H9 (cell line): ENCODE measurements around the gene APOBEC3H. TPM values are rescaled to one million over a fixed set of nuclear protein-coding genes. Genes with fewer than 3 reads are reported as not detected.

Source experiments
- DNase-seq: peaks from one replicate; pipeline ENCODE4 v3.0.0-alpha.2; 2017
- H2AFZ ChIP-seq: one replicate; pipeline ENCODE4 v1.6.1; 2013; ENCODE audit warnings: mild to moderate bottlenecking, low read length, control low read depth, moderate library complexity
- H2AK5ac ChIP-seq: 2 replicates; pipeline ENCODE4 v1.6.1; 2013; ENCODE audit warnings: low read length, control low read depth, mixed read lengths; ENCODE audit not compliant: insufficient read length
- H2BK120ac ChIP-seq: one replicate; pipeline ENCODE4 v1.6.1; 2013; ENCODE audit warnings: low read depth, mild to moderate bottlenecking, low read length, control low read depth, inconsistent platforms; ENCODE audit not compliant: poor library complexity, severe bottlenecking
- H2BK12ac ChIP-seq: 2 replicates; pipeline ENCODE4 v1.6.1; 2013; ENCODE audit warnings: low read length, control low read depth, mixed read lengths, low read depth; ENCODE audit not compliant: insufficient read length
- H2BK15ac ChIP-seq: 2 replicates; pipeline ENCODE4 v1.6.1; 2013; ENCODE audit warnings: low read depth, low read length, control low read depth
- H2BK20ac ChIP-seq: one replicate; pipeline ENCODE4 v1.6.1; 2013; ENCODE audit warnings: low read depth, mild to moderate bottlenecking, low read length, control low read depth, inconsistent platforms; ENCODE audit not compliant: poor library complexity, severe bottlenecking
- H2BK5ac ChIP-seq: 2 replicates; pipeline ENCODE4 v1.6.1; 2013; ENCODE audit warnings: low read length, control low read depth, mixed read lengths; ENCODE audit not compliant: insufficient read length
- H3K14ac ChIP-seq: 2 replicates; pipeline ENCODE4 v1.6.1; 2013; ENCODE audit warnings: low read length, control low read depth; ENCODE audit not compliant: insufficient read depth
- H3K18ac ChIP-seq: 2 replicates; pipeline ENCODE4 v1.6.1; 2013; ENCODE audit warnings: low read depth, mild to moderate bottlenecking, mixed read lengths, low read length, control low read depth; ENCODE audit not compliant: insufficient read length
- H3K23ac ChIP-seq: 2 replicates; pipeline ENCODE4 v1.6.1; 2013; ENCODE audit warnings: low read length, control low read depth, mixed read lengths, low read depth; ENCODE audit not compliant: insufficient read length
- H3K23me2 ChIP-seq: 2 replicates; pipeline ENCODE4 v1.6.1; 2013; ENCODE audit warnings: low read depth, mild to moderate bottlenecking, mixed read lengths, low read length, control low read depth; ENCODE audit not compliant: insufficient read length, poor library complexity, severe bottlenecking
- H3K27ac ChIP-seq: 2 replicates; pipeline ENCODE4 v1.5.1; 2013; ENCODE audit warnings: low read length, control low read depth, mixed read lengths, low read depth; ENCODE audit not compliant: insufficient read length
- H3K27me3 ChIP-seq: 2 replicates; pipeline ENCODE4 v1.6.1; 2013; ENCODE audit warnings: low read length, control low read depth, inconsistent platforms; ENCODE audit not compliant: insufficient read depth
- H3K4ac ChIP-seq: 2 replicates; pipeline ENCODE4 v1.6.1; 2013; ENCODE audit warnings: low read depth, mild to moderate bottlenecking, control low read depth, inconsistent platforms, low read length, moderate library complexity
- H3K4me1 ChIP-seq: 2 replicates; pipeline ENCODE4 v1.6.1; 2013; ENCODE audit warnings: low read length, control low read depth, inconsistent platforms; ENCODE audit not compliant: insufficient read depth
- H3K4me2 ChIP-seq: 2 replicates; pipeline ENCODE4 v1.6.1; 2013; ENCODE audit warnings: low read length, control low read depth, mixed read lengths; ENCODE audit not compliant: insufficient read length, insufficient read depth
- H3K56ac ChIP-seq: 2 replicates; pipeline ENCODE4 v1.6.1; 2013; ENCODE audit warnings: low read depth, mild to moderate bottlenecking, mixed read lengths, low read length, control low read depth; ENCODE audit not compliant: insufficient read length
- H3K79me1 ChIP-seq: 2 replicates; pipeline ENCODE4 v1.6.1; 2013; ENCODE audit warnings: low read depth, mild to moderate bottlenecking, moderate library complexity, low read length, control low read depth, inconsistent platforms; ENCODE audit not compliant: insufficient read depth, poor library complexity, severe bottlenecking
- H3K79me2 ChIP-seq: 2 replicates; pipeline ENCODE4 v1.6.1; 2013; ENCODE audit warnings: low read length, control low read depth, inconsistent platforms; ENCODE audit not compliant: insufficient read depth
- H3K9ac ChIP-seq: 2 replicates; pipeline ENCODE4 v1.6.1; 2013; ENCODE audit warnings: low read length, control low read depth, mixed read lengths; ENCODE audit not compliant: insufficient read length; ENCODE audit errors: extremely low read depth
- H3K9me3 ChIP-seq: one replicate; pipeline ENCODE4 v1.6.1; 2013; ENCODE audit warnings: low read depth, low read length, inconsistent platforms; ENCODE audit not compliant: control insufficient read depth
- H3T11ph ChIP-seq: one replicate; pipeline ENCODE4 v1.6.1; 2013; ENCODE audit warnings: mild to moderate bottlenecking, low read length, control low read depth, inconsistent platforms
- H4K20me1 ChIP-seq: one replicate; pipeline ENCODE4 v1.6.1; 2013; ENCODE audit not compliant: control insufficient read depth, insufficient read length, insufficient read depth
- H4K5ac ChIP-seq: 2 replicates; pipeline ENCODE4 v1.6.1; 2013; ENCODE audit warnings: low read depth, mild to moderate bottlenecking, mixed read lengths, low read length, control low read depth; ENCODE audit not compliant: insufficient read length
- H4K8ac ChIP-seq: replicated peaks from 2 replicates; pipeline ENCODE4 v1.6.1; 2013; ENCODE audit warnings: low read length, control low read depth, mixed read lengths, low read depth; ENCODE audit not compliant: insufficient read length
- H4K91ac ChIP-seq: 2 replicates; pipeline ENCODE4 v1.6.1; 2013; ENCODE audit warnings: low read depth, mild to moderate bottlenecking, moderate library complexity, mixed read lengths, low read length, control low read depth; ENCODE audit not compliant: insufficient read length
- H3K27ac Mint-ChIP-seq, 3 experiments: 2 replicates in 2 of 3; 3 replicates in 1 of 3; pipeline ENCODE4 v1.8.0; 2020 to 2021; ENCODE audit warnings: mixed read lengths in 3 of 3, mild to moderate bottlenecking in 1 of 3, moderate library complexity in 1 of 3
- H3K27me3 Mint-ChIP-seq: 2 replicates; pipeline ENCODE4 v1.8.0; 2021; ENCODE audit warnings: low read depth, mild to moderate bottlenecking, moderate library complexity, mixed read lengths
- H3K36me3 Mint-ChIP-seq, 3 experiments: 2 replicates in 2 of 3; 3 replicates in 1 of 3; pipeline ENCODE4 v1.8.0; 2020 to 2021; ENCODE audit warnings: low read depth in 3 of 3, mixed read lengths in 3 of 3; ENCODE audit not compliant: insufficient read depth in 1 of 3
- H3K4me1 Mint-ChIP-seq, 2 experiments: 2 replicates each; pipeline ENCODE4 v1.8.0; 2020; ENCODE audit warnings: mixed read lengths in 2 of 2
- H3K4me3 Mint-ChIP-seq, 2 experiments: 2 replicates in 1 of 2; 3 replicates in 1 of 2; pipeline ENCODE4 v1.8.0; 2020 to 2021; ENCODE audit warnings: mild to moderate bottlenecking in 2 of 2, mixed read lengths in 2 of 2, moderate library complexity in 1 of 2
- H3K9me3 Mint-ChIP-seq, 2 experiments: 2 replicates in 1 of 2; 3 replicates in 1 of 2; pipeline ENCODE4 v1.8.0; 2020; ENCODE audit warnings: mild to moderate bottlenecking in 2 of 2, mixed read lengths in 2 of 2, moderate library complexity in 1 of 2
- WGBS: extraction: QIAGEN DNeasy Blood & Tissue Kit; methylation state at CpG from one replicate; pipeline ENCODE4 v1.1.7; 2013; ENCODE audit warnings: missing lambda C conversion rate, low lambda C conversion rate, mixed read lengths; ENCODE audit not compliant: insufficient read length; ENCODE audit errors: extremely low coverage; 5-methylcytosine and 5-hydroxymethylcytosine counted together
- total RNA-seq: library from RNA; stranded (reverse); gene quantifications from 2 replicates; pipeline ENCODE4 v1.2.1, GENCODE V29; 2021
- TF ChIP-seq, protein P1 (sequence below): fragments of 200-600 bp; sonication (generic); conservative IDR thresholded peaks from 3 replicates; pipeline ENCODE4 v1.8.0; 2021; ENCODE audit warnings: antibody characterized with exemption, mild to moderate bottlenecking

Gene APOBEC3H
- total RNA-seq, 1 experiment from 2014 or later: 0.48 TPM

DNA sequence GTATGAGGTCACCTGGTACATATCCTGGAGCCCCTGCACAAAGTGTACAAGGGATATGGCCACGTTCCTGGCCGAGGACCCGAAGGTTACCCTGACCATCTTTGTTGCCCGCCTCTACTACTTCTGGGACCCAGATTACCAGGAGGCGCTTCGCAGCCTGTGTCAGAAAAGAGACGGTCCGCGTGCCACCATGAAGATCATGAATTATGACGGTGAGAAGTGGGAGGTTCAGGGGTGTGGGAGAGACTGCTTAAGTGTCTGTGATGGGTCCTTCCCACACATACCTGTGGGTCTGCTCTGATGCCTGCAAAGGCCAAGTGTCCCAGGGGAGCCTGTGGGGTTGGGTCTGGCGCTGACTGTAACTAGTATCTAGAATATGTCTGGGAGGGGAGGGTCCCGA is 16.0 kb upstream of the APOBEC3H start:
- H4K5ac ChIP-seq: no peak overlapping the region
- no CpG with 5 or more reads among the region's 12 CpGs for WGBS
- H3K4me1 Mint-ChIP-seq: peaks cover 12 to 29% of the 10 kb centered on the region in 2 experiments
- H2BK20ac ChIP-seq: no peak overlapping the region
- no peak overlapping the region for H3K18ac ChIP-seq
- H3T11ph ChIP-seq: no peak overlapping the region
- H3K27ac ChIP-seq: no peak overlapping the region
- DNase-seq: no peak
- no peak overlapping the region for H2AFZ ChIP-seq
- no peak overlapping the region; a peak in 1 of 7 replicates for H3K27ac Mint-ChIP-seq
- H3K27me3 ChIP-seq: no peaks in the 10 kb centered on the region
- no peaks in the 10 kb centered on the region for H4K20me1 ChIP-seq
- no peaks in the 10 kb centered on the region for H3K79me2 ChIP-seq
- no peaks in the 10 kb centered on the region for H3K9me3 Mint-ChIP-seq
- H3K9me3 ChIP-seq: no peaks in the 10 kb centered on the region
- H3K4me2 ChIP-seq: no peak overlapping the region
- no peaks in the 10 kb centered on the region for H3K79me1 ChIP-seq
- no peaks in the 10 kb centered on the region for H3K36me3 Mint-ChIP-seq
- H2BK120ac ChIP-seq: no peak overlapping the region
- H3K23ac ChIP-seq: no peak overlapping the region
- no peak overlapping the region for H4K8ac ChIP-seq
- no peak overlapping the region for H3K14ac ChIP-seq
- no peak overlapping the region for H4K91ac ChIP-seq
- no peaks in the 10 kb centered on the region; the same call in 1 of the 2 replicates for H3K27me3 Mint-ChIP-seq
- no peak overlapping the region for H3K4me3 Mint-ChIP-seq
- H2BK12ac ChIP-seq: no peak overlapping the region
- H2BK15ac ChIP-seq: no peak overlapping the region
- H3K9ac ChIP-seq: no peak overlapping the region
- H2BK5ac ChIP-seq: no peak overlapping the region
- TF ChIP-seq, protein P1, sequence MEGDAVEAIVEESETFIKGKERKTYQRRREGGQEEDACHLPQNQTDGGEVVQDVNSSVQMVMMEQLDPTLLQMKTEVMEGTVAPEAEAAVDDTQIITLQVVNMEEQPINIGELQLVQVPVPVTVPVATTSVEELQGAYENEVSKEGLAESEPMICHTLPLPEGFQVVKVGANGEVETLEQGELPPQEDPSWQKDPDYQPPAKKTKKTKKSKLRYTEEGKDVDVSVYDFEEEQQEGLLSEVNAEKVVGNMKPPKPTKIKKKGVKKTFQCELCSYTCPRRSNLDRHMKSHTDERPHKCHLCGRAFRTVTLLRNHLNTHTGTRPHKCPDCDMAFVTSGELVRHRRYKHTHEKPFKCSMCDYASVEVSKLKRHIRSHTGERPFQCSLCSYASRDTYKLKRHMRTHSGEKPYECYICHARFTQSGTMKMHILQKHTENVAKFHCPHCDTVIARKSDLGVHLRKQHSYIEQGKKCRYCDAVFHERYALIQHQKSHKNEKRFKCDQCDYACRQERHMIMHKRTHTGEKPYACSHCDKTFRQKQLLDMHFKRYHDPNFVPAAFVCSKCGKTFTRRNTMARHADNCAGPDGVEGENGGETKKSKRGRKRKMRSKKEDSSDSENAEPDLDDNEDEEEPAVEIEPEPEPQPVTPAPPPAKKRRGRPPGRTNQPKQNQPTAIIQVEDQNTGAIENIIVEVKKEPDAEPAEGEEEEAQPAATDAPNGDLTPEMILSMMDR: no peak
- no peak overlapping the region for H3K4ac ChIP-seq
- no peaks in the 10 kb centered on the region for H3K4me1 ChIP-seq
- no peak overlapping the region for H2AK5ac ChIP-seq
- H3K23me2 ChIP-seq: no peaks in the 10 kb centered on the region
- no peak overlapping the region for H3K56ac ChIP-seq
